K562 (cell line): ENCODE data around the gene MPDZ. TPM values are rescaled to one million over a fixed set of nuclear protein-coding genes. Genes with fewer than 3 reads are reported as not detected.
A peak's percentile ranks its signal among the peaks of the same experiment; 100 is the strongest.

Experiments
- ATAC-seq: fragments of 200-7000 bp; cut with Tn5 transposase; 3 replicates; pipeline ENCODE4 v1.9.1; 2020; ENCODE audit warnings: moderate library complexity
- BruUV-seq: library from RNA; stranded (reverse); fragments of 400-500 nt; replicated peaks from 2 replicates; lab custom pipeline; 2021; lab: Mats Ljungman, UMichigan
- CTCF ChIA-PET: fragments of 300-600 bp; formaldehyde crosslinking; extraction: SDS; loops from one replicate; lab custom pipeline; 2021; ENCODE audit warnings: low intra/inter-chr PET ratio; lab: Yijun Ruan, JAX
- POLR2A ChIA-PET: fragments of 300-600, 350-650 bp; sonication (Branson Sonifier 250); formaldehyde crosslinking; extraction: SDS; loops from one replicate; lab custom pipeline; 2021; ENCODE audit warnings: antibody characterized with exemption, inconsistent platforms; lab: Yijun Ruan, JAX
- DNase-seq, 4 experiments: peaks; one replicate each; pipeline versions ENCODE4 v3.0.0 to v3.0.0-alpha.2; 2011 to 2018; ENCODE audit warnings: low spot score in 3 of 4, mixed read lengths in 3 of 4; ENCODE audit errors: extremely low read depth in 1 of 4
- FAIRE-seq: peaks from 2 replicates; lab custom pipeline; 2011; peaks lifted over from hg19 to GRCh38; lab: Jason Lieb, UNC
- H2AFZ ChIP-seq: 2 replicates; pipeline ENCODE4 v1.6.0; 2011; ENCODE audit warnings: low read depth, low read length, control low read depth, inconsistent platforms
- H3K27ac ChIP-seq: fragments of 200-600 bp; 3 replicates; pipeline ENCODE4 v1.8.0; 2011; ENCODE audit warnings: low read depth, mild to moderate bottlenecking, control low read depth, inconsistent platforms, low read length, moderate library complexity, mixed read lengths; ENCODE audit errors: extremely low read depth
- H3K27me3 ChIP-seq, 2 experiments: fragments of 300-600 bp in 1 of 2; 2 replicates in 1 of 2; 3 replicates in 1 of 2; pipeline versions ENCODE4 v1.6.0 to v1.8.0; 2011; ENCODE audit warnings: inconsistent platforms in 2 of 2, low read length in 2 of 2, mild to moderate bottlenecking in 1 of 2, mixed read lengths in 1 of 2, moderate library complexity in 1 of 2; ENCODE audit not compliant: control insufficient read depth in 2 of 2, insufficient read depth in 2 of 2
- H3K36me3 ChIP-seq: fragments of 300-600 bp; 3 replicates; pipeline ENCODE4 v1.8.0; 2011; ENCODE audit warnings: mild to moderate bottlenecking, low read length, inconsistent platforms; ENCODE audit not compliant: control insufficient read depth, insufficient read depth
- H3K4me1 ChIP-seq, 2 experiments: fragments of 200-600 bp in 1 of 2; replicated peaks in 1 of 2; 2 replicates in 1 of 2; 3 replicates in 1 of 2; pipeline versions ENCODE4 v1.5.1 to v1.8.0; 2011; ENCODE audit warnings: inconsistent platforms in 2 of 2, low read length in 2 of 2, mild to moderate bottlenecking in 1 of 2, mixed read lengths in 1 of 2, moderate library complexity in 1 of 2; ENCODE audit not compliant: control insufficient read depth in 2 of 2, insufficient read depth in 2 of 2
- H3K4me2 ChIP-seq: 2 replicates; pipeline ENCODE4 v1.6.1; 2011; ENCODE audit warnings: low read length, control low read depth, inconsistent platforms, mixed read lengths; ENCODE audit not compliant: insufficient read depth
- H3K4me3 ChIP-seq: fragments of 200-600 bp; sonication (generic), shearing (Covaris generic); 2 replicates; pipeline ENCODE4 v1.5.1; 2016; ENCODE audit warnings: control low read depth, inconsistent platforms
- H3K79me2 ChIP-seq: fragments of 200-600 bp; 3 replicates; pipeline ENCODE4 v1.8.0; 2011; ENCODE audit warnings: low read length, inconsistent platforms; ENCODE audit not compliant: control insufficient read depth, insufficient read depth
- H3K9ac ChIP-seq, 2 experiments: 2 replicates each; pipeline versions ENCODE4 v1.6.0 to v1.6.1; 2011; ENCODE audit warnings: low read depth in 2 of 2, low read length in 2 of 2, control low read depth in 1 of 2, inconsistent platforms in 1 of 2, mild to moderate bottlenecking in 1 of 2, mixed read lengths in 1 of 2; ENCODE audit not compliant: insufficient read depth in 1 of 2
- H3K9me1 ChIP-seq: one replicate; pipeline ENCODE4 v1.6.0; 2011; ENCODE audit warnings: inconsistent platforms, mild to moderate bottlenecking, low read length, moderate library complexity; ENCODE audit not compliant: control insufficient read depth, insufficient read depth
- H3K9me3 ChIP-seq: replicated peaks from 2 replicates; pipeline ENCODE4 v1.5.1; 2011; ENCODE audit warnings: low read depth, low read length, inconsistent platforms; ENCODE audit not compliant: control insufficient read depth, insufficient read depth
- H4K20me1 ChIP-seq: replicated peaks from 2 replicates; pipeline ENCODE4 v1.6.1; 2011; ENCODE audit warnings: low read length, inconsistent platforms, mixed read lengths; ENCODE audit not compliant: control insufficient read depth, insufficient read depth
- ATF3 ChIP-seq, 2 experiments: fragments of 450-650 bp in 1 of 2; sonication (generic) in 1 of 2; formaldehyde crosslinking in 1 of 2; IDR thresholded peaks in 1 of 2; conservative IDR thresholded peaks in 1 of 2; 2 replicates each; pipeline versions ENCODE4 v1.6.1 to v1.8.1; 2016 to 2023; ENCODE audit warnings: mild to moderate bottlenecking in 2 of 2, moderate library complexity in 2 of 2, inconsistent platforms in 1 of 2, missing genetic modification reagents in 1 of 2
- CCAR2 ChIP-seq: fragments of 200-400 bp; formaldehyde crosslinking; IDR thresholded peaks from 2 replicates; pipeline ENCODE4 v1.6.1; 2017; ENCODE audit warnings: mild to moderate bottlenecking, low read depth, low read length
- CEBPB ChIP-seq: fragments of 450-650 bp; IDR thresholded peaks from 2 replicates; pipeline ENCODE4 v1.6.1; 2016; ENCODE audit warnings: missing genetic modification characterization, missing compliant biosample characterization
- CEBPG ChIP-seq, 3 experiments: fragments of 200-800 bp in 1 of 3; sonication (Bioruptor generic) in 1 of 3; sonication (generic) in 1 of 3; formaldehyde crosslinking in 1 of 3; IDR thresholded peaks in 2 of 3; conservative IDR thresholded peaks in 1 of 3; 2 replicates each; pipeline versions ENCODE4 v1.6.1 to v1.8.0; 2016 to 2022; ENCODE audit warnings: missing compliant biosample characterization in 2 of 3, missing genetic modification characterization in 2 of 3, mild to moderate bottlenecking in 1 of 3, missing genetic modification reagents in 1 of 3
- HDAC1 ChIP-seq, 2 experiments: fragments of 450-650 bp; IDR thresholded peaks; 2 replicates each; pipeline ENCODE4 v1.6.1; 2016 to 2017; ENCODE audit warnings: inconsistent platforms in 1 of 2, mild to moderate bottlenecking in 1 of 2, moderate library complexity in 1 of 2
- HINFP ChIP-seq: fragments of 450-650 bp; conservative IDR thresholded peaks from 2 replicates; pipeline ENCODE4 v1.6.1; 2016; ENCODE audit warnings: missing genetic modification characterization, low read depth, mild to moderate bottlenecking, control low read depth, missing compliant biosample characterization
- NRF1 ChIP-seq, 2 experiments: fragments of 450-650 bp; IDR thresholded peaks in 1 of 2; conservative IDR thresholded peaks in 1 of 2; 2 replicates each; pipeline ENCODE4 v1.6.1; 2014; ENCODE audit warnings: mild to moderate bottlenecking in 2 of 2
- TEAD2 ChIP-seq: fragments of 450-650 bp; IDR thresholded peaks from 2 replicates; pipeline ENCODE4 v1.6.1; 2016; ENCODE audit warnings: missing genetic modification characterization, control low read depth, missing compliant biosample characterization
- ZBTB12 ChIP-seq: fragments of 250-450 bp; sonication (Bioruptor Pico); IDR thresholded peaks from 2 replicates; pipeline ENCODE4 v1.4.0; 2020
- ZNF23 ChIP-seq: fragments of 250-450 bp; sonication (Bioruptor Pico); IDR thresholded peaks from 2 replicates; pipeline ENCODE4 v1.4.0; 2020; ENCODE audit warnings: mild to moderate bottlenecking
- ZNF644 ChIP-seq: fragments of 200-800 bp; sonication (Bioruptor generic); IDR thresholded peaks from 2 replicates; pipeline ENCODE4 v1.6.1; 2016; ENCODE audit warnings: low read depth, missing genetic modification characterization, missing compliant biosample characterization
- WGBS: fragments of 100-300 bp; shearing (Covaris generic); methylation state at CpG from one replicate; pipeline ENCODE4 v1.1.6; 2016; ENCODE audit warnings: low coverage, mixed read lengths; ENCODE audit not compliant: insufficient coverage; ENCODE audit errors: missing lambda C conversion rate; 5-methylcytosine and 5-hydroxymethylcytosine counted together
- in situ Hi-C: fragments of 300-500 bp; cut with MboI; formaldehyde crosslinking; loops from 4 replicates; pipeline ENCODE4 v1.15.0; 2018; ENCODE audit warnings: inconsistent platforms, mixed read lengths
- intact Hi-C: fragments of 100-400 bp; cut with micrococcal nuclease; formaldehyde crosslinking; loops from 2 replicates; pipeline ENCODE4 v1.14.2; 2022
- polyA plus RNA-seq, 8 experiments: library from polyadenylated mRNA; depleted of rRNA in 4 of 8; stranded (reverse) in 5 of 8; unstranded in 3 of 8; fragments of >200 nt; fragmentation: Nextera tagmentation in 2 of 8; fragmentation: Illumina TruSeq in 1 of 8; extraction: Ambion mirVana in 2 of 8; extraction: Trizol in 1 of 8; gene quantifications; 2 replicates each; pipeline versions ENCODE4 v1.2.1 to v1.2.3, GENCODE V29; 2011 to 2014; ENCODE audit warnings: inconsistent platforms in 1 of 8, missing spikeins in 1 of 8
- total RNA-seq, 7 experiments: library from RNA; depleted of rRNA in 6 of 7; stranded (reverse); fragments of >200 nt in 6 of 7; fragmentation: Illumina TruSeq in 2 of 7; extraction: Trizol in 2 of 7; gene quantifications; 2 replicates each; pipeline versions ENCODE4 v1.2.1 to v1.2.3, GENCODE V29; 2011 to 2021; ENCODE audit warnings: low replicate concordance in 1 of 7
- TF ChIP-seq, protein P1 (sequence below): fragments of 250-450 bp; sonication (Bioruptor Pico); IDR thresholded peaks from 2 replicates; pipeline ENCODE4 v1.5.1; 2021; ENCODE audit warnings: mild to moderate bottlenecking
- TF ChIP-seq, protein P2 (sequence below): fragments of 450-650 bp; formaldehyde crosslinking; IDR thresholded peaks from 2 replicates; pipeline ENCODE4 v1.4.0; 2020; ENCODE audit warnings: mild to moderate bottlenecking, moderate library complexity

Gene MPDZ
- total and polyA plus RNA-seq, 9 of the 15 experiments (the other 6 are each of a cell fraction or from before 2014, with no cell fraction given) = 3.9 to 13.2 (median 5.7) TPM

DNA sequence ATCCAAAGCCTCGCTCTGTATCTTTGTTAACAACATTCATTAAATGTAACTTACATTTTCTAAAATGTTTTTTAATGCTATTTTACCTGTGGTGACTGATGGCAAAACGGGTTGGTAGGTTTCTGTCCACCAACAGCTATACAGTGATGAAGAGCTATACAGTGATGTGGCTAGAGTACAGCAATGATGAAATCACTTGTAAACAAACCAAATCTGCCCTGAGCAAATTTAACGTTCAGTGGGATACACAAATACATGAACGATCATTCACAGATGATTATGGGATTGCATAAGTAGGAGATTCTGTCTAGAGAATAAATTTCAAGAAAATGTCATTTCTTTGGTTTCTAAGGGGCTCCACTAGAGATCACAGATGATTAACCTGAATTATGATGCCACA, 132.7 kb downstream of the MPDZ start:
- no peaks in the 10 kb centered on the region for H3K79me2 ChIP-seq
- DNase-seq = no peak
- H3K4me2 ChIP-seq = no peak overlapping the region
- in situ Hi-C loops = no loop called here
- H4K20me1 ChIP-seq = no peaks in the 10 kb centered on the region; the same call in 1 of the 2 replicates
- TF ChIP-seq, protein P1, sequence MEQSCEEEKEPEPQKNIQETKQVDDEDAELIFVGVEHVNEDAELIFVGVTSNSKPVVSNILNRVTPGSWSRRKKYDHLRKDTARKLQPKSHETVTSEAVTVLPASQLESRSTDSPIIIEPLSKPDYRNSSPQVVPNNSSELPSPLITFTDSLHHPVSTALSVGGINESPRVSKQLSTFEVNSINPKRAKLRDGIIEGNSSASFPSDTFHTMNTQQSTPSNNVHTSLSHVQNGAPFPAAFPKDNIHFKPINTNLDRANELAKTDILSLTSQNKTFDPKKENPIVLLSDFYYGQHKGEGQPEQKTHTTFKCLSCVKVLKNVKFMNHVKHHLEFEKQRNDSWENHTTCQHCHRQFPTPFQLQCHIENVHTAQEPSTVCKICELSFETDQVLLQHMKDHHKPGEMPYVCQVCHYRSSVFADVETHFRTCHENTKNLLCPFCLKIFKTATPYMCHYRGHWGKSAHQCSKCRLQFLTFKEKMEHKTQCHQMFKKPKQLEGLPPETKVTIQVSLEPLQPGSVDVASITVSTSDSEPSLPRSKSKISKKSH (CRISPR knock-in tag) = no peak
- TF ChIP-seq CEBPB (tag) (no peak), TEAD2 (tag) (no peak), CEBPG (CRISPR knock-in tag; IDR thresholded peaks at IDR 0.05) (no peak), CEBPG (tag; conservative IDR thresholded peaks at IDR 0.05 in 1 of 2, IDR thresholded peaks at IDR 0.05 in 1 of 2) (peak in 1 of 2 experiments; percentile 60; a peak in 2 of 4 replicates), ZBTB12 (CRISPR knock-in tag) (no peak), ZNF644 (no peak), ATF3 (IDR thresholded peaks at IDR 0.05) (peak; percentile 31; the same call in 1 of the 2 replicates), ATF3 (CRISPR knock-in tag; conservative IDR thresholded peaks at IDR 0.05) (no peak), HDAC1 (IDR thresholded peaks at IDR 0.05) (no peak), CCAR2 (no peak), HINFP (no peak), ZNF23 (CRISPR knock-in tag) (no peak), NRF1 (conservative IDR thresholded peaks at IDR 0.05 in 1 of 2, IDR thresholded peaks at IDR 0.05 in 1 of 2) (no peak)
- TF ChIP-seq, protein P2, sequence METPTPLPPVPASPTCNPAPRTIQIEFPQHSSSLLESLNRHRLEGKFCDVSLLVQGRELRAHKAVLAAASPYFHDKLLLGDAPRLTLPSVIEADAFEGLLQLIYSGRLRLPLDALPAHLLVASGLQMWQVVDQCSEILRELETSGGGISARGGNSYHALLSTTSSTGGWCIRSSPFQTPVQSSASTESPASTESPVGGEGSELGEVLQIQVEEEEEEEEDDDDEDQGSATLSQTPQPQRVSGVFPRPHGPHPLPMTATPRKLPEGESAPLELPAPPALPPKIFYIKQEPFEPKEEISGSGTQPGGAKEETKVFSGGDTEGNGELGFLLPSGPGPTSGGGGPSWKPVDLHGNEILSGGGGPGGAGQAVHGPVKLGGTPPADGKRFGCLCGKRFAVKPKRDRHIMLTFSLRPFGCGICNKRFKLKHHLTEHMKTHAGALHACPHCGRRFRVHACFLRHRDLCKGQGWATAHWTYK (CRISPR knock-in tag) = no peak
- TF ChIP-seq, all 486 proteins: peak for 2
- ATAC-seq = no peak
- H3K9me3 ChIP-seq = no peaks in the 10 kb centered on the region
- no peaks in the 10 kb centered on the region for H3K9me1 ChIP-seq
- no peak overlapping the region for H3K9ac ChIP-seq
- H3K4me3 ChIP-seq = no peak overlapping the region
- no peaks in the 10 kb centered on the region for H3K4me1 ChIP-seq
- POLR2A ChIA-PET = no interaction called here
- H3K27ac ChIP-seq = no peak overlapping the region
- H2AFZ ChIP-seq = no peak overlapping the region
- BruUV-seq = no TSS peak
- FAIRE-seq = no peak
- intact Hi-C loops = no loop called here
- WGBS = 22% methylated on average over 4 of the region's 4 CpGs
- CTCF ChIA-PET = no interaction called here
- H3K36me3 ChIP-seq = no peaks in the 10 kb centered on the region
- no peaks in the 10 kb centered on the region for H3K27me3 ChIP-seq
